Right kidney (tissue), 1 donor: ENCODE results near the gene NUP210L.

Experiments
- DNase-seq: peaks from one replicate; pipeline ENCODE4 v3.0.0-alpha.2; 2016

NUP210L gene

DNA sequence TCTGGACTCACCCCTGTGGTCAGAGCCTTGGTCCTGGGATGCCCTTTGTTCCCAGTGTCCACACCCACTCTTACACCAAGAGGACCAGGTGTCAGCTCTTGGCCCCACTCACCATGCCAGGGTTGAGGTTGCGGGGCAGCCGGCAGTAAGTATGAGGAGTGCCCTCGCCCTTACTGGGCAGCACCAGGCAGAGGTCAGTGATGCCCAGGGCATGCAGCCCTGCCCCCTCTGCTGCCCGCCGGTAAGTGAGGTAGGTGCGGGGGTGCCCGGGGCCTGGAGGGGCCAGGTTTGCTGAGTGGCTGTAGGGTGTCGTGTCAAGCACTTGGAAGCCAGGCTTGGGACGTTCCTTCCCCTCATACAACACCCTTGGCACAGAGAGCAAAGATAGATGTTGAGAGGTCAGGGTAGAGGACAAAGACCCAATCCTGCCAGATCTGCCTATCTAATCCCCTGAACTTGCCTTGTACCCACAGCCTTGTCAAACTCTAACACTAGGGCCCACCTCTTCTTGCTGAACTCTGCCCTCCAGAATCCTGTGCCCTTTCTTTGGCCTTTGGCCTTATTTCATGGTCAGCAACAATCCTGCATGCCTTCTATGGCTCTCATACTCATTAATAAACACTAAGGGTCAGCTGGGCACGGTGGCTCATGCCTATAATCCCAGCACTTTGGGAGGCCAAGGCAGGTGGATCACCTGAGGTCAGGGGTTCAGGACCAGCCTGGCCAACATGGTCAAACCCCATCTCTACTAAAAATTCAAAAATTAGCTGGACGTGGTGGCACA lies 211.9 kb downstream of the NUP210L start:
- no peak for DNase-seq
